IMR-90 (cell line): Measurements from ENCODE around the gene PPP1CA. TPM values are rescaled to one million over a fixed set of nuclear protein-coding genes. Genes with fewer than 3 reads are reported as not detected.

Experiments
- ATAC-seq: fragments of 200-7000 bp; cut with Tn5 transposase; 2 replicates; pipeline ENCODE4 v1.9.1; 2020; ENCODE audit warnings: low read depth, mild to moderate bottlenecking, moderate library complexity
- BruUV-seq: library from RNA; stranded (reverse); fragments of 400-500 nt; replicated peaks from 2 replicates; lab custom pipeline; 2021; lab: Mats Ljungman, UMichigan
- CTCF ChIA-PET: fragments of 300-600 bp; formaldehyde crosslinking; extraction: SDS; loops from one replicate; lab custom pipeline; 2021; ENCODE audit warnings: antibody characterized with exemption; lab: Yijun Ruan, JAX
- POLR2A ChIA-PET: fragments of 300-600 bp; sonication (Branson Sonifier 250); formaldehyde crosslinking; loops from one replicate; lab custom pipeline; 2022; ENCODE audit warnings: antibody characterized with exemption; ENCODE audit not compliant: unreplicated experiment; lab: Charles Lee
- DNase-seq: peaks from one replicate; pipeline ENCODE4 v3.0.0; 2013
- H2AFZ ChIP-seq: replicated peaks from 2 replicates; pipeline ENCODE3; 2013; ENCODE audit warnings: low read length, mild to moderate bottlenecking; ENCODE audit not compliant: poor library complexity
- H2AK5ac ChIP-seq: 2 replicates; pipeline ENCODE4 v1.6.1; 2013; ENCODE audit warnings: low read depth, low read length, inconsistent platforms
- H2AK9ac ChIP-seq: replicated peaks from 2 replicates; pipeline ENCODE3; 2013; ENCODE audit warnings: mild to moderate bottlenecking, low read depth, low read length, moderate library complexity; ENCODE audit not compliant: poor library complexity
- H2BK120ac ChIP-seq: 2 replicates; pipeline ENCODE4 v1.6.1; 2013; ENCODE audit warnings: low read depth, low read length, inconsistent platforms
- H2BK15ac ChIP-seq: 3 replicates; pipeline ENCODE4 v1.6.1; 2013; ENCODE audit warnings: low read depth, low read length, inconsistent platforms
- H2BK20ac ChIP-seq: 2 replicates; pipeline ENCODE4 v1.6.1; 2013; ENCODE audit warnings: low read depth, mild to moderate bottlenecking, inconsistent platforms, low read length, moderate library complexity
- H2BK5ac ChIP-seq: 2 replicates; pipeline ENCODE4 v1.6.1; 2013; ENCODE audit warnings: mild to moderate bottlenecking, low read depth, low read length, inconsistent platforms; ENCODE audit not compliant: poor library complexity, severe bottlenecking
- H3K14ac ChIP-seq: replicated peaks from 2 replicates; pipeline ENCODE4 v1.6.1; 2013; ENCODE audit warnings: low read depth, low read length, inconsistent platforms
- H3K18ac ChIP-seq: 2 replicates; pipeline ENCODE4 v1.6.1; 2013; ENCODE audit warnings: low read depth, low read length, control low read depth
- H3K23ac ChIP-seq: 2 replicates; pipeline ENCODE4 v1.6.1; 2013; ENCODE audit warnings: low read depth, low read length, inconsistent platforms
- H3K27ac ChIP-seq: 2 replicates; pipeline ENCODE4 v1.5.1; 2013; ENCODE audit warnings: mild to moderate bottlenecking, control low read depth, low read length; ENCODE audit not compliant: insufficient read depth
- H3K27me3 ChIP-seq: 2 replicates; pipeline ENCODE4 v1.6.1; 2013; ENCODE audit warnings: low read length; ENCODE audit not compliant: control insufficient read depth, insufficient read depth
- H3K36me3 ChIP-seq: 2 replicates; pipeline ENCODE4 v1.6.1; 2013; ENCODE audit warnings: low read length, mixed read lengths; ENCODE audit not compliant: control insufficient read depth, insufficient read depth
- H3K4ac ChIP-seq: 2 replicates; pipeline ENCODE4 v1.6.1; 2013; ENCODE audit warnings: low read depth, low read length, inconsistent platforms
- H3K4me1 ChIP-seq: 2 replicates; pipeline ENCODE4 v1.6.1; 2013; ENCODE audit warnings: low read length, mixed read lengths; ENCODE audit not compliant: control insufficient read depth, insufficient read depth
- H3K4me2 ChIP-seq: 2 replicates; pipeline ENCODE4 v1.6.1; 2013; ENCODE audit warnings: low read depth, mild to moderate bottlenecking, control low read depth, low read length, moderate library complexity
- H3K4me3 ChIP-seq: 2 replicates; pipeline ENCODE4 v1.5.1; 2013; ENCODE audit warnings: low read depth, mild to moderate bottlenecking, control low read depth, low read length, moderate library complexity; ENCODE audit not compliant: insufficient read depth
- H3K56ac ChIP-seq: 2 replicates; pipeline ENCODE4 v1.6.1; 2013; ENCODE audit warnings: low read length, inconsistent platforms; ENCODE audit not compliant: insufficient read depth; ENCODE audit errors: extremely low read depth
- H3K79me1 ChIP-seq, 2 experiments: 2 replicates each; pipeline ENCODE4 v1.6.1; 2013; ENCODE audit warnings: low read length in 2 of 2, inconsistent platforms in 1 of 2, low read depth in 1 of 2
- H3K9ac ChIP-seq: 2 replicates; pipeline ENCODE4 v1.6.1; 2013; ENCODE audit warnings: low read depth, low read length, control low read depth
- H3K9me1 ChIP-seq: 2 replicates; pipeline ENCODE4 v1.6.1; 2013; ENCODE audit warnings: low read length, inconsistent platforms; ENCODE audit not compliant: insufficient read depth
- H3K9me3 ChIP-seq: 2 replicates; pipeline ENCODE4 v1.6.1; 2013; ENCODE audit warnings: low read length; ENCODE audit not compliant: control insufficient read depth, insufficient read depth
- H4K20me1 ChIP-seq: 2 replicates; pipeline ENCODE4 v1.6.1; 2013; ENCODE audit warnings: low read length, inconsistent platforms; ENCODE audit not compliant: insufficient read depth
- H4K5ac ChIP-seq: 2 replicates; pipeline ENCODE4 v1.6.1; 2013; ENCODE audit warnings: mild to moderate bottlenecking, low read depth, low read length, control low read depth
- H4K8ac ChIP-seq, 2 experiments: 2 replicates each; pipeline ENCODE4 v1.6.1; 2013; ENCODE audit warnings: low read depth in 2 of 2, low read length in 2 of 2, control low read depth in 1 of 2, inconsistent platforms in 1 of 2
- H4K91ac ChIP-seq: 2 replicates; pipeline ENCODE4 v1.6.1; 2013; ENCODE audit warnings: low read depth, low read length, inconsistent platforms; ENCODE audit not compliant: insufficient read depth
- BHLHE40 ChIP-seq: fragments of 150-350 bp; IDR thresholded peaks from 2 replicates; pipeline ENCODE4 v1.6.1; 2016; ENCODE audit warnings: mild to moderate bottlenecking, low read depth, low read length
- CEBPB ChIP-seq: IDR thresholded peaks from 2 replicates; pipeline ENCODE4 v1.6.1; 2012; ENCODE audit warnings: low read depth, low read length, improper control_type of control experiment
- CHD1 ChIP-seq: IDR thresholded peaks from 2 replicates; pipeline ENCODE4 v1.6.1; 2012; ENCODE audit warnings: low read depth, low read length, improper control_type of control experiment
- FOS ChIP-seq: fragments of 150-350 bp; IDR thresholded peaks from 2 replicates; pipeline ENCODE4 v1.6.1; 2016; ENCODE audit warnings: low read depth, low read length
- MAFK ChIP-seq: IDR thresholded peaks from 2 replicates; pipeline ENCODE4 v1.6.1; 2012; ENCODE audit warnings: low read depth, low read length, improper control_type of control experiment
- MAZ ChIP-seq: IDR thresholded peaks from 2 replicates; pipeline ENCODE4 v1.6.1; 2012; ENCODE audit warnings: low read depth, mild to moderate bottlenecking, low read length, improper control_type of control experiment, moderate library complexity, borderline replicate concordance
- MXI1 ChIP-seq: IDR thresholded peaks from 2 replicates; pipeline ENCODE4 v1.6.1; 2012; ENCODE audit warnings: low read depth, mild to moderate bottlenecking, low read length, moderate library complexity, borderline replicate concordance
- NFE2L2 ChIP-seq: fragments of 150-350 bp; IDR thresholded peaks from 2 replicates; pipeline ENCODE4 v1.6.1; 2016; ENCODE audit warnings: low read depth, mild to moderate bottlenecking, low read length
- RAD21 ChIP-seq: IDR thresholded peaks from 2 replicates; pipeline ENCODE4 v1.6.1; 2012; ENCODE audit warnings: low read length, improper control_type of control experiment
- RCOR1 ChIP-seq: IDR thresholded peaks from 2 replicates; pipeline ENCODE4 v1.6.1; 2012; ENCODE audit warnings: mild to moderate bottlenecking, low read length, improper control_type of control experiment; ENCODE audit not compliant: insufficient replicate concordance
- RFX5 ChIP-seq: IDR thresholded peaks from 2 replicates; pipeline ENCODE4 v1.8.0; 2012; ENCODE audit warnings: low read depth, mild to moderate bottlenecking, low read length, moderate library complexity
- WGBS, 2 experiments: methylation state at CpG; one replicate each; pipeline versions ENCODE4 v1.1.5 to v1.1.7; 2013; ENCODE audit warnings: missing lambda C conversion rate in 2 of 2; ENCODE audit not compliant: insufficient read length in 1 of 2; ENCODE audit errors: extremely low coverage in 2 of 2; 5-methylcytosine and 5-hydroxymethylcytosine counted together
- dilution Hi-C: fragments of 300-500 bp; cut with HindIII; formaldehyde crosslinking; loops from one replicate; pipeline ENCODE4 v1.14.3; 2018; ENCODE audit warnings: low sequenced_read_pairs; ENCODE audit not compliant: unreplicated experiment
- in situ Hi-C: fragments of 300-500 bp; cut with MboI; formaldehyde crosslinking; loops from 3 replicates; pipeline ENCODE4 v1.14.3; 2019; ENCODE audit warnings: low sequenced_read_pairs, inconsistent platforms, mixed read lengths
- intact Hi-C: fragments of 100-400 bp; cut with micrococcal nuclease; formaldehyde crosslinking; loops from 2 replicates; pipeline ENCODE4 v1.10.0; 2022
- polyA plus RNA-seq, 3 experiments: library from polyadenylated mRNA; depleted of rRNA; stranded (reverse); fragments of >200 nt; gene quantifications; 2 replicates each; pipeline ENCODE4 v1.2.3, GENCODE V29; 2012; ENCODE audit warnings: low replicate concordance in 1 of 3
- total RNA-seq: library from RNA; depleted of rRNA; stranded (reverse); fragments of >200 nt; gene quantifications from 2 replicates; pipeline ENCODE4 v1.2.3, GENCODE V29; 2012
- TF ChIP-seq, protein P1 (sequence below): conservative IDR thresholded peaks from 2 replicates; pipeline ENCODE4 v1.5.1; 2012; ENCODE audit warnings: mild to moderate bottlenecking, low read depth, low read length, improper control_type of control experiment
- TF ChIP-seq, protein P2 (sequence below): fragments of 150-350 bp; IDR thresholded peaks from 2 replicates; pipeline ENCODE4 v1.6.1; 2016; ENCODE audit warnings: low read depth, mild to moderate bottlenecking, low read length, moderate library complexity, borderline replicate concordance

PPP1CA gene
- total and polyA plus RNA-seq, 2 of the 4 experiments (the other 2 are of a cell fraction) = 228 to 313 TPM

DNA sequence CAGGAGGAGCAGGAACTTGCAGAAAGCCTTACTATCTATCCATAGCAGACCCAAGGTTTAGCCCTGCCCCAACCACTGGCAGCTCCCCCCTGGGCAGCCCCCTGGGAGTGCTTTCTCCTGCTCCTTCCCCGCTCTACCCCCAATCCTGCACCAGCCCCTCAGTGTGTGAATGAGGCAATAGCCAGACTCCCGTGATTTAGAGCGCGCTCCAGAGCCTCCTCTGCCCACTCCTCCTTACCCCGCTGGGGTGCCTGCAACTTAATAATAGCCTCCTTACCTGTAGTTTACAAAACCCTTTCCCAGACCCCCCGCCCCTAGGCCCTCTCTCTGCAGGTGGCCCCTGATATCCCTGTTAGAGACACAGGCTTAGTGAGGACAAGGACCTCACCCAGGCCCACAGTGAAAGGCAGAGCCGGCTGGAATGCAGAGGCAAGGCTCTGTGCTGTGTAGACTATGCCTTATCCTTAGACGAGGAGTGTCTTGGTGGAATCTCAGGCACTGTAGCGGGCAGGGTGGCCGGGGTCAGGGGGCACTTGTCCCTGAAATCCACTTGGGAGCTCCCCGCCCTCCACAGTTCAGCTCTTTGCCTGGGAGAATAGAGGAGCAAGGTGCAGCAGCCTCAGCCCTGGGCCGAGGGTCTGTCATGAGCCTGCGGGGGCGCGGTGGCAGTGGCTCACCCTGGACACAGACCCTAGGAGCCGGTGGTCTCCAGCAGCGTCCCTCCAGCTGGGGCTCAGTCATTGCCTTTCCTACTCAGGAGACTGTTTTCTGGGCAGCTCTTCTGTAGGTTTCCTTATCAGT lies 9.5 kb upstream of the PPP1CA start:
- CTCF ChIA-PET = no interaction called here
- peaks cover 61% of the 10 kb centered on the region for H3K27me3 ChIP-seq

More for the DNA sequence above, 9.5 kb upstream of the PPP1CA start:
- Histone ChIP-seq H3K4me2 (no peak overlapping the region), H2AK5ac (no peak overlapping the region), H3K18ac (no peak overlapping the region), H3K9me1 (no peaks in the 10 kb centered on the region), H3K4ac (no peak overlapping the region), H4K20me1 (no peaks in the 10 kb centered on the region), H4K5ac (no peak overlapping the region), H2AFZ (no peak overlapping the region), H2BK120ac (no peak overlapping the region), H3K56ac (no peak overlapping the region), H3K27ac (no peak overlapping the region), H4K8ac (no peak overlapping the region), H2BK5ac (no peak overlapping the region), H3K9me3 (no peaks in the 10 kb centered on the region), H2BK15ac (no peak overlapping the region), H3K4me3 (no peak overlapping the region), H3K14ac (no peak overlapping the region), H2AK9ac (no peak overlapping the region), H3K36me3 (no peaks in the 10 kb centered on the region), H3K4me1 (no peaks in the 10 kb centered on the region), H3K79me1 (no peaks in the 10 kb centered on the region), H4K91ac (no peak overlapping the region), H3K23ac (no peak overlapping the region), H3K9ac (no peak overlapping the region), H2BK20ac (no peak overlapping the region)
- intact Hi-C loops (no loop called here), dilution Hi-C loops (no loop called here), in situ Hi-C loops (no loop called here)
- DNase-seq = no peak
- WGBS, 2 experiments = 67% methylated on average over 7 of the region's 17 CpGs; no CpG with 5 or more reads in 1 of the 2 experiments
- BruUV-seq = no TSS peak
- TF ChIP-seq RCOR1 = no peak
- no peak for TF ChIP-seq NFE2L2
- TF ChIP-seq MAFK = no peak
- no peak for TF ChIP-seq RAD21
- TF ChIP-seq CEBPB = no peak
- TF ChIP-seq BHLHE40 = no peak
- no peak for TF ChIP-seq CHD1
- TF ChIP-seq, protein P1, sequence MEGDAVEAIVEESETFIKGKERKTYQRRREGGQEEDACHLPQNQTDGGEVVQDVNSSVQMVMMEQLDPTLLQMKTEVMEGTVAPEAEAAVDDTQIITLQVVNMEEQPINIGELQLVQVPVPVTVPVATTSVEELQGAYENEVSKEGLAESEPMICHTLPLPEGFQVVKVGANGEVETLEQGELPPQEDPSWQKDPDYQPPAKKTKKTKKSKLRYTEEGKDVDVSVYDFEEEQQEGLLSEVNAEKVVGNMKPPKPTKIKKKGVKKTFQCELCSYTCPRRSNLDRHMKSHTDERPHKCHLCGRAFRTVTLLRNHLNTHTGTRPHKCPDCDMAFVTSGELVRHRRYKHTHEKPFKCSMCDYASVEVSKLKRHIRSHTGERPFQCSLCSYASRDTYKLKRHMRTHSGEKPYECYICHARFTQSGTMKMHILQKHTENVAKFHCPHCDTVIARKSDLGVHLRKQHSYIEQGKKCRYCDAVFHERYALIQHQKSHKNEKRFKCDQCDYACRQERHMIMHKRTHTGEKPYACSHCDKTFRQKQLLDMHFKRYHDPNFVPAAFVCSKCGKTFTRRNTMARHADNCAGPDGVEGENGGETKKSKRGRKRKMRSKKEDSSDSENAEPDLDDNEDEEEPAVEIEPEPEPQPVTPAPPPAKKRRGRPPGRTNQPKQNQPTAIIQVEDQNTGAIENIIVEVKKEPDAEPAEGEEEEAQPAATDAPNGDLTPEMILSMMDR = no peak
- TF ChIP-seq MAZ = no peak
- no peak for TF ChIP-seq FOS
- TF ChIP-seq MXI1 = no peak
- no peak for TF ChIP-seq RFX5
- TF ChIP-seq, protein P2, sequence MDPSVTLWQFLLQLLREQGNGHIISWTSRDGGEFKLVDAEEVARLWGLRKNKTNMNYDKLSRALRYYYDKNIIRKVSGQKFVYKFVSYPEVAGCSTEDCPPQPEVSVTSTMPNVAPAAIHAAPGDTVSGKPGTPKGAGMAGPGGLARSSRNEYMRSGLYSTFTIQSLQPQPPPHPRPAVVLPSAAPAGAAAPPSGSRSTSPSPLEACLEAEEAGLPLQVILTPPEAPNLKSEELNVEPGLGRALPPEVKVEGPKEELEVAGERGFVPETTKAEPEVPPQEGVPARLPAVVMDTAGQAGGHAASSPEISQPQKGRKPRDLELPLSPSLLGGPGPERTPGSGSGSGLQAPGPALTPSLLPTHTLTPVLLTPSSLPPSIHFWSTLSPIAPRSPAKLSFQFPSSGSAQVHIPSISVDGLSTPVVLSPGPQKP = no peak
- no peak for ATAC-seq
- POLR2A ChIA-PET = no interaction called here
